ENCODE results near the gene STAT2. TPM values are rescaled to one million over a fixed set of nuclear protein-coding genes. Genes with fewer than 3 reads are reported as not detected.
"Not testable (repeated sequence)": the region's sequence is repeated elsewhere in the genome, so short reads cannot be mapped to it uniquely, and the experiment has no call there.

Gene STAT2
- polyA plus RNA-seq, 10 donors: 39.6 to 94.7 (median 59.4) TPM

- DNase-seq: no peak
Measured at GRCh38 chr12:56362130-56363059, 2.5 kb upstream of the STAT2 start, which contains the start of gene APOF. Gene APOF, minus strand, starts transcription at chr12:56362857. Its CDS starts 112 bp downstream, at chr12:56362745.

- no peak for DNase-seq
Measured at GRCh38 chr12:56361487-56362129, 1.7 kb upstream of the STAT2 start.

- peak in 2 of 3 donors; percentile 39 to 63 for DNase-seq
Measured at GRCh38 chr12:56358836-56359532, 923 bp downstream of the STAT2 start.

GRCh38 chr12:56351325-56351724 is 8.6 kb downstream of the STAT2 start:
- DNase-seq: no peak

GRCh38 chr12:56350662-56351061 is 9.2 kb downstream of the STAT2 start:
- DNase-seq: no peak

GRCh38 chr12:56348776-56349175 is 11.1 kb downstream of the STAT2 start:
- no peak for DNase-seq

- DNase-seq: not testable (repeated sequence)
Measured at GRCh38 chr12:56347255-56347654, 12.7 kb downstream of the STAT2 start.

- DNase-seq: no peak
Measured at GRCh38 chr12:56346675-56347074, 13.2 kb downstream of the STAT2 start.

- DNase-seq: not testable (repeated sequence)
Measured at GRCh38 chr12:56342290-56342689, 17.6 kb downstream of the STAT2 start.

GRCh38 chr12:56341616-56342015 is 18.3 kb downstream of the STAT2 start:
- DNase-seq: no peak

GRCh38 chr12:56339158-56339422 is 20.8 kb downstream of the STAT2 start:
- no peak for DNase-seq

GRCh38 chr12:56338308-56339157 is 21.4 kb downstream of the STAT2 start, which contains the start of gene IL23A:
Gene IL23A, plus strand, starts transcription at chr12:56338884. Its CDS starts 161 bp downstream, at chr12:56339045.
- no peak for DNase-seq

- no peak for DNase-seq
Measured at GRCh38 chr12:56337753-56338251, 22.1 kb downstream of the STAT2 start.

- peak in 1 of 3 donors; percentile 20 for DNase-seq
Measured at GRCh38 chr12:56336361-56337167, 23.3 kb downstream of the STAT2 start.

- DNase-seq: not testable (repeated sequence)
Measured at GRCh38 chr12:56335527-56335926, 24.4 kb downstream of the STAT2 start.

- DNase-seq: no peak
Measured at GRCh38 chr12:56334490-56334793, 25.5 kb downstream of the STAT2 start.

- DNase-seq: peak; percentile 98
Measured at GRCh38 chr12:56333679-56334489, 26.0 kb downstream of the STAT2 start, which contains the start of gene PAN2. Gene PAN2, minus strand, starts transcription at chr12:56334000. Its CDS starts 906 bp downstream, at chr12:56333094.

- no peak for DNase-seq
Measured at GRCh38 chr12:56333197-56333678, 26.7 kb downstream of the STAT2 start.

- no peak for DNase-seq
Measured at GRCh38 chr12:56332512-56333196, 27.3 kb downstream of the STAT2 start.

Data from muscle of back (tissue), 11 donors.